GM18870 (cell line): ENCODE data around the gene CNIH4.
"Not testable (repeated sequence)": the region's sequence is repeated elsewhere in the genome, so short reads cannot be mapped to it uniquely, and the experiment has no call there.

Source experiments
- ATAC-seq: cut with Tn5 transposase; IDR thresholded peaks from one replicate; pipeline ENCODE4 v1.9.1; 2021; ENCODE audit warnings: moderate library complexity; ENCODE audit not compliant: unreplicated experiment

The CNIH4 gene

DNA sequence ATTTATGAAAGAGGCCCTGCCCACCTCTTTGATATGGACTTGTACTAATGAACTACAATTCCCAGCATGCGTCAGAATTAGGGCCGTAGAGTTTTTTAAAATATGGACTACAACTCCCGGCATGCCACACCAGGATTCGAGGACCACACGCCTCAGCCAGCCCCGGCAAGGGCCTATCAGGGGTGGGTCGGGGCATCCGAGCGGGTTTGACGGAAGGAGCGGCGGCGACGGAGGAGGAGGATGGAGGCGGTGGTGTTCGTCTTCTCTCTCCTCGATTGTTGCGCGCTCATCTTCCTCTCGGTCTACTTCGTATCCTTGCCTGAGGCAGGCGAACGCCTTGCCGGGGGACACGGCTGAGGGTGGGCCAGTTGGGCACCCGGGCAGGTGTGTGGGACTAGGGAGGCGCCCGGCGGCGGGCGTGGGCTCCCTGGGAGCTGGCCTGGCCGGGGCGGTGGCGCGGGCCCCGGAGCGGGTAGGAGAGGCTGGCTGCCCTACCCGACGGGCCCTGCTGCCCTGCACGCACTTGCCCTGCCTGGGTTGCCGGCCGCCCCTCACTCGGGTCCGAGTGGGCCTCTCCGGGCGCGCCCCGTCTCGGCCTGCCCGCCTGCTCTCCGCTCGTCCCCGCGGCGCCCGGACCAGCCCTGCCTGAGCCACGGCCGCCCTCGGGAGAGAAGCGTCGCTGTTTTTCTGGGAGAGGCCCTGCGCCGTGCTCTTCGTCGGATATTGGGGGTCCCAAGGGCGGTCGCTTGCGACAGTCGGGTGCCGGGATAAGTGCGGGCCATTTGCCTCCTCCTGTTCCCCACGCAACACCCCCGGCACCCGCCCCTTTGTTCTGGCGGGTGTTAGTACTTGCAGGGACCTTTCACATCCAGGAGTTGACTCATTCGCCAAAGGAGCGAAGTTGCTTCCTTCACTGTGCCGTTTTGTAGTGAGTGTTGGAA lies at the start of gene CNIH4:
Gene CNIH4, plus strand, starts transcription at position 195 of the 941 bp plus-strand sequence. Its CDS starts 46 bp downstream, at position 241.
- peak; percentile 97 for ATAC-seq

GRCh38 chr1:224308064-224308463 lies 48.6 kb upstream of the CNIH4 start:
- ATAC-seq: no peak

DNA sequence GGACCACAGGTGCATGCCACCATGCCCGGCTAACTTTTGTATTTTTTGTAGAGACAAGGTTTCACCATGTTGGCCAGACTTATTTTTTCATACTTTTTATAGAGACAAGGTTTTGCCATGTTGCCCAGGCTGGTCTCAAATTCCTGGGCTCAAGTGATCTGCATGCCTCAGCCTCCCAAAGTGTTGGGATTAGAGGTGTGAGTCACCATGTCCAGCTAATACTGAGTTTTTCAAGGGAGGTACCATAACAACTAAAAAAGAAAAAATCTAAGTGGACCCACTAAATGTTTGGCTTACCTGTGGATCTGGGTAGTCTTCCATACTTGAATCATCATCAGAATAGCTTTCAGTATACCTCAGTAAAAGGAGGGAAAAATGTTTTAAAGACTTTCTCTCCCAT lies 45.2 kb upstream of the CNIH4 start:
- not testable (repeated sequence) for ATAC-seq

DNA sequence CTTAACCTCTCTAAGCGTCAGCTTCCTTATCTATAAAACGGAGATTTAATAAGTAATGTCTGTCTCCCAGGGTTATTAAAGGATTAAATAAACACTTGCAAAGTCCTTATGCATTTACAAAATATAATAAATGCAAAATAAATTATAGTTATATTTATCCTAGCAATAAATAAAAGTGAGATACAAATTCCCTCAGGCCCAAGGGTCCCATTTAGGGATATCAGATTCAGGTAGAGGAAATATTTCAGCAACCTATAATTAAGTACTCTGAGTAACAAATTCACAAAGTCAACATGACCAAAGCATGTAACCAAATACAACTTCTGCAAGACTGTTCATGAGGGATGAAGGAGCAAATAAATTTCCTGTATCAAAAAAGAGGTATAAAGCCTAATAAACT lies 44.7 kb upstream of the CNIH4 start:
- no peak for ATAC-seq

DNA sequence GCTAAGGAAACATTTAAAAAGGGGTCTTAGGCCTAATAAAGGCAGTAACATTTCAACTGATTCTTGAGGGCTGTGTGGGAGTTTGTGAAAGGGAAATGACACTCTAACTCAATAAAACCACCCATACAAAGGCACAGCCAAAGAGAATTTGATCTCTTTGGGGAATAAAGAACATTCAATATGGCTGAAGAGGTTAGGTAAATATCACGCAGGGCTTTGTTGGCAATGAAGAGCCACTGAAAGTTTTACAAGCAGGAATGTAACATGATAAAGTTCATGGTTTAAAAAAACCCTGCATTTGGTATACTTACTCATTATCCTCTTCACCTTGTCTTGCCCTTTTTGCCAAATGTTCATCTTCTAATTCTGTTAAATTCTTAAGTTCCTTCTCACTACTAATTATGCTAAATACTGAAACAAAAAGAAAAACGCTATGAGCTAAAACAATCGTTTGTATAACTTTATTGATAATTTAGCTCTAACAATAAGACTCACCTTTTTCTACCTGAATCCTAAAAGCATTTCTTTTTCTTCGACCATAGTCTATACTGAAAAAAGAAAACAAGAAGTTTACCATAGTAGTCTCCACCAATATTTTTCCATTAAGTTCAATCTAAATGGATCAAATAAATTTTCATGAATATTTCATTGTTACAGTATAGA lies 39.2 kb upstream of the CNIH4 start:
- no peak for ATAC-seq

DNA sequence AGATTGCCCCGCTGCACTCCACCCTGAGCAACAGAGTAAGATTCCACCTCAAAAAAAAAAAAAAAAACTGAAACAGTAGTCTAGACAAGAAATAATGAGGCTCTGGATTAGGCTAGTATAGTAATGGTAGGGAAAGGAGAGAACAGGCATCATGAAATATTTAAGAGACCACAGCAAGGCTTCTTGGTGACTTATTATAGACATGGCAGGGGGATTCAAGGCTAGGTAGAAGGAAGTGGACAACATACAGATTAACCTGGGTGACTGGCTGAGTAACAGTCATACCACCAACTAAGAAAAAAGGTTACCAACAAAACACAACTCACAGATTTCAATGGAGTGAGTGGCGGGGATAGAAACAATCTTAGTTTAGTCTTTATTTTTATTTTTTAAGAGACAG lies 35.0 kb upstream of the CNIH4 start:
- no peak for ATAC-seq

GRCh38 chr1:224325959-224326358 lies 30.7 kb upstream of the CNIH4 start:
- no peak for ATAC-seq

DNA sequence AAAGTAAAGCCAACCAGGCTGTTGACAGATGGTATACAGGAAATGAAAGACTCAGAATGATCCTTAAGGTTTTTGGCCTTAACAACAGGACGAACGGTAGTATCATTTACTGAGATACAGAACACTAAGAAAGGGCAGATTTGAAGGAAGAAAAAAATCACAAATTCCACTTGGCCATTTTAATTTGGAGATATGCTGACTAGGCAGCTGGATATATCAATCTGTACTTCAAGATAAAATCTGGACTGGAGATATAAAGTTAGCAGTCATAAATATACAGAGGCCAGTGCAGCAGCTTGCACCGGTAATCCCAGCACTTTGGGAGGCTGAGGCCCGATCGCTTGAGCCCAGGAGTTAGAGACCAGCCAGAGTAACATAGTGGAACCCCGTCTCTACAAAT lies 28.0 kb upstream of the CNIH4 start:
- no peak for ATAC-seq

GRCh38 chr1:224329484-224329841 lies 27.2 kb upstream of the CNIH4 start:
- no peak for ATAC-seq

GRCh38 chr1:224329842-224330753 lies 26.6 kb upstream of the CNIH4 start, which contains the start of gene NVL:
TSS of gene NVL (minus strand) at chr1:224330172. CDS start at chr1:224330127, 45 bp downstream.
- peak; percentile 63 for ATAC-seq

DNA sequence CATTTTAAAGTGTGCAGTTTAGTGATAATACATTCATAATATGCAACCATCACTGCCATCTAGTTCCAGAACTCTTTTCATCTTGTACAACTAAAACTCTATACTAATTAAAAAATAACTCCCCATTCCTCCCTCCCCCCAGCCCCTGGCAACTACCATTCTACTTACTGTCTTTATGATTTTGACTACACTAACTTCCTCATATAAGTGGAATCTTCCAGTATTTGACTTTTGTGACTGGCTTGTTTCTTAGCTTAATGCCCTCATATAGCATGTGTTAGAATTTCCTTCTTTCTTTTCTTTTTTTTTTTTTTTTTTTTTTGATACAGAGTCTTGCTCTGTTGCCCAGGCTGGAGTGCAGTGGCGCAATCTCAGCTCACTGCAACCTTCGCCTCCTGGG lies 25.4 kb upstream of the CNIH4 start:
- ATAC-seq: no peak

DNA sequence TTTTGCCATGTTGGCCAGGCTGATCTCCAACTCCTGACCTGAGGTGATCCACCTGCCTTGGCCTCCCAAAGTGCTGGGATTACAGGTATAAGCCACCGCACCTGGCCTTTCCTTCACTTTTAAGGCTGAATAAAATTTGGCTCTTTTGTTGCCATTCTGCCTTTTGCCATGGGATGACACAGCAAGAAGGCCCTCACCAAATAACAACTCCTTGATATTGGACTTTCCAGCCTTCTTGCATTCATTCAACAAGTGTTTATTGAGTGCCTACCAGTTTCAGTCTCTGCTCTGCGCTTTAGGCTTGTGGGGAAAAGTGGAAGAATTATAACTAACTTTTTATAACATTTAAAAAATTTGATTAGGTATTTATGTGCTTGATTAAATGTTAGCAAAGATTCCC lies 24.9 kb upstream of the CNIH4 start:
- ATAC-seq: no peak

DNA sequence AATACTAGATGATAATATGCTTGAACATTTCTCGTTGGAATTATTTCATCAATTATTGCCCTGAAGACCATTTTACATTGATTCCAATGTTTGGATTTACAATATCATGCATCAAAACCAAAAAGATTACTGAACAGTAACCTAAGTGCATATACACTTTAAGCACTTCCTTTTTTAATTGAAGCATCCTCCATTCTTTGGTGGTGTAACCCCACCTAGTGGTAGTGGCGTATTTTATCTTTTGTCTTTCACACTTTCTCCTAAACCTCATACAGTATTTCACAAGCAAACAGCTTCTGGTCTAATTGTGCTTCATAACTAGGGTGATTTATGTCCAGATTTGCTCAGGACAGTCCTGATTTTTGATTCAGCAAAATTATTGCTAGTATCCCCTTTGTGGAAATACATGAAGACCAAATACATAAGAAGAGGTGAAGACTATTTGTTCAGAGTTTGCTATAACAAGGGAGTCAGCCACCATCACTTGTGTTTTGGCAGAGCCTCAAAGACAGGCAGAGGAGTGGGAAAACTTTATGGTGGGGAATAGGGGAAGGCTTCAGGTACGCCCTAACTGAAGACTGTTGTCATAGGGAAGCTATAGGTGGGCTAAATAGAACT lies 23.3 kb upstream of the CNIH4 start:
- ATAC-seq: peak; percentile 63

GRCh38 chr1:224333939-224334786 lies 22.5 kb upstream of the CNIH4 start:
- ATAC-seq: no peak

- no peak for ATAC-seq
Measured at GRCh38 chr1:224338150-224338838, 18.4 kb upstream of the CNIH4 start.

GRCh38 chr1:224339442-224340033 lies 17.1 kb upstream of the CNIH4 start:
- ATAC-seq: no peak

DNA sequence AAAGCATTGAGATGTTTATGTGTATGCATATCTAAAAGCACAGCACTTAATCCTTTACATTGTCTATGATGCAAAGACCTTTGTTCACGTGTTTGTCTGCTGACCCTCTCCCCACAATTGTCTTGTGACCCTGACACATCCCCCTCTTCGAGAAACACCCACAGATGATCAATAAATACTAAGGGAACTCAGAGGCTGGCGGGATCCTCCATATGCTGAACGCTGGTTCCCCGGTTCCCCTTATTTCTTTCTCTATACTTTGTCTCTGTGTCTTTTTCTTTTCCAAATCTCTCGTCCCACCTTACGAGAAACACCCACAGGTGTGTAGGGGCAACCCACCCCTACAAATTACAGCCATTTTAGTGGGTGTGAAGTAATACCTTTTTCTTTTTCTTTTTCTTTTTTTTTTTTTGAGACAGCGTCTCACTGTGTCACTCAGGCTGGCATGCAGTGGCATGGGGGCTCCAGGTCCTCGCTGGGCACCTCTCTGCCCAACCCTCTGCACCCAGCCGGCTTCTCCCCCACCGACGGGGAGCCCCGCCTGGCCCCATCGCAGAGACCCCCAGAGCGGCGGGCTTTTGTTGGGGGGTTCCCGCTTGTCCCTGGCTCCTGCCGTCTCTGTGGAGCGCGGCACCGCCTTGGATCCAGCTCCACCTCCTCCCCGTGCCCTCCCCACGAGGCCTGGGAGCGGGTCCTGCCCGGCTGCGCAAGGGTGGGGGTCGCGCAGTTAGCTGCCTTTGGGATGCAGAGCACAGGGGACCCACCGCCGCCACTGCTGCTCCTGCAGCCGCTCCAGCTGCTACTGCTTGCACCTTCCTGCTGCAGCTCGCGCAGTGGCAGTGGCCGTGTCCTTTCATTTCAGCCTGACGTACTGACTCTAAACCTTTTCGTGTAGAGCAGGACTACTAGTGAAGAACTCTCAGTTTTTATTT lies 16.0 kb upstream of the CNIH4 start:
- ATAC-seq: not testable (repeated sequence)

- no peak for ATAC-seq
Measured at GRCh38 chr1:224343679-224344078, 13.0 kb upstream of the CNIH4 start.
